Neutrophil (primary cell): ENCODE data around the gene GLT6D1.
"Not testable (repeated sequence)": the region's sequence is repeated elsewhere in the genome, so short reads cannot be mapped to it uniquely, and the experiment has no call there.

Experiments used
- H3K27ac ChIP-seq: fragments of 200-600 bp; sonication (generic); 2 replicates; pipeline ENCODE4 v1.5.1; 2016; ENCODE audit warnings: mild to moderate bottlenecking, moderate library complexity
- H3K27me3 ChIP-seq: fragments of 200-600 bp; sonication (generic); 2 replicates; pipeline ENCODE4 v1.6.0; 2016; ENCODE audit warnings: mild to moderate bottlenecking
- H3K36me3 ChIP-seq: fragments of 200-600 bp; sonication (generic); 2 replicates; pipeline ENCODE4 v1.5.1; 2017
- H3K4me1 ChIP-seq, 2 experiments: fragments of 200-600 bp in 1 of 2; sonication (generic) in 1 of 2; 1 replicate in 1 of 2; 2 replicates in 1 of 2; pipeline versions ENCODE4 v1.5.1 to v1.6.1; 2013 to 2016; ENCODE audit warnings: low read depth in 1 of 2, low read length in 1 of 2, mild to moderate bottlenecking in 1 of 2, moderate library complexity in 1 of 2; ENCODE audit not compliant: control insufficient read depth in 1 of 2, insufficient read depth in 1 of 2
- H3K4me3 ChIP-seq, 2 experiments: fragments of 200-600 bp in 1 of 2; sonication (generic) in 1 of 2; 1 replicate in 1 of 2; 2 replicates in 1 of 2; pipeline ENCODE4 v1.5.1; 2013 to 2016; ENCODE audit warnings: low read depth in 1 of 2, low read length in 1 of 2, mild to moderate bottlenecking in 1 of 2, moderate library complexity in 1 of 2
- H3K9me3 ChIP-seq: fragments of 200-600 bp; sonication (generic); 2 replicates; pipeline ENCODE4 v1.5.1; 2016
- CTCF ChIP-seq: fragments of 200-600 bp; sonication (generic); IDR thresholded peaks from 2 replicates; pipeline ENCODE4 v1.5.1; 2016; ENCODE audit warnings: antibody characterized with exemption

GLT6D1 gene

GRCh38 chr9:135648494-135649410 is 9.4 kb upstream of the GLT6D1 start:
- no peak for TF ChIP-seq CTCF
- Histone ChIP-seq H3K4me1 (no peaks in the 10 kb centered on the region), H3K27ac (no peak overlapping the region), H3K4me3 (no peak overlapping the region), H3K36me3 (no peaks in the 10 kb centered on the region), H3K27me3 (no peaks in the 10 kb centered on the region), H3K9me3 (peaks cover 10% of the 10 kb centered on the region)

GRCh38 chr9:135647884-135648283 is 8.5 kb upstream of the GLT6D1 start:
- H3K36me3 ChIP-seq: no peaks in the 10 kb centered on the region
- H3K9me3 ChIP-seq: peaks cover 10% of the 10 kb centered on the region
- H3K4me1 ChIP-seq: no peaks in the 10 kb centered on the region
- no peak overlapping the region for H3K4me3 ChIP-seq
- TF ChIP-seq CTCF: no peak
- H3K27me3 ChIP-seq: no peaks in the 10 kb centered on the region
- no peak overlapping the region for H3K27ac ChIP-seq

GRCh38 chr9:135644631-135645218 is 5.4 kb upstream of the GLT6D1 start:
- Histone ChIP-seq H3K36me3 (no peaks in the 10 kb centered on the region), H3K9me3 (peaks cover 10% of the 10 kb centered on the region)
- no peak for TF ChIP-seq CTCF

GRCh38 chr9:135641745-135642144 is 2.4 kb upstream of the GLT6D1 start:
- no peak overlapping the region for H3K4me3 ChIP-seq
- H3K9me3 ChIP-seq: no peaks in the 10 kb centered on the region
- no peak for TF ChIP-seq CTCF
- H3K4me1 ChIP-seq: no peaks in the 10 kb centered on the region
- no peaks in the 10 kb centered on the region for H3K36me3 ChIP-seq
- H3K27me3 ChIP-seq: no peaks in the 10 kb centered on the region
- H3K27ac ChIP-seq: no peak overlapping the region

More at GRCh38 chr9:135644631-135645218, 5.4 kb upstream of the GLT6D1 start:
- H3K27ac ChIP-seq: no peak overlapping the region
- H3K4me1 ChIP-seq: no peaks in the 10 kb centered on the region
- no peaks in the 10 kb centered on the region for H3K27me3 ChIP-seq
- H3K4me3 ChIP-seq: no peak overlapping the region

GRCh38 chr9:135641047-135641446 is 1.7 kb upstream of the GLT6D1 start:
- Histone ChIP-seq H3K4me3 (no peak overlapping the region), H3K36me3 (no peaks in the 10 kb centered on the region), H3K9me3 (no peaks in the 10 kb centered on the region), H3K4me1 (no peaks in the 10 kb centered on the region), H3K27ac (no peak overlapping the region), H3K27me3 (no peaks in the 10 kb centered on the region)
- TF ChIP-seq CTCF: no peak

- not testable (repeated sequence) for H3K36me3 ChIP-seq, H3K9me3 ChIP-seq, H3K4me1 ChIP-seq, H3K27me3 ChIP-seq, H3K27ac ChIP-seq, H3K4me3 ChIP-seq
These were observed 2.3 kb downstream of the GLT6D1 start for GRCh38 chr9:135636930-135637530.
